ENCODE data around the gene FYB1.

FYB1 gene

DNA sequence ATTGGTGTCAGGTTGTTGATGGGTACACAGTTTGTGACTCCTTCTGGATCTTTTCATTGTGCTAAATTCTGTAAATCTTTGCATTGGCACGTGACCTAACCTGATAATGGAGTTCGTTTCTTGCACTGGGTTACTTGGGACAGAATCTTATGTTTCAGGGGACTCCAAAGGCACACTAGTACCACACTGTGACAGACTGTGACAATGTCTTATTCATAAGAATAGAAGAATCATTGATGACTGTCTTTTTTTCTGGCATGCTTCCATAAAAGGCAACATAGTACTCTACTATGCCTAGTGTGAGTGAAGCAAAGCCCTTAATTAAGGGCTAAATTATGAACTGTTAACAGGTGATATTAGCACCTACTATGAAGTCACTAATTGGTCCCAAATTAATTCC is 109.8 kb downstream of the FYB1 start:
- H3K36me3 ChIP-seq (ENCODE audit: control insufficient read depth, insufficient read depth, low read length): no peaks in the 10 kb centered on the region
- no peaks in the 10 kb centered on the region for H3K27me3 ChIP-seq (ENCODE audit: control insufficient read depth, insufficient read depth, low read length)
- H3K9me3 ChIP-seq (ENCODE audit: control insufficient read depth, insufficient read depth, low read depth, low read length): no peaks in the 10 kb centered on the region
- no peaks in the 10 kb centered on the region for H3K4me1 ChIP-seq (ENCODE audit: control insufficient read depth, insufficient read depth, low read length)
- no peak overlapping the region for H3K4me3 ChIP-seq (ENCODE audit: low read depth, low read length)
- H3K9ac ChIP-seq (ENCODE audit: low read length): no peak overlapping the region
- H3K27ac ChIP-seq (ENCODE audit: low read depth, low read length): no peak overlapping the region

DNA sequence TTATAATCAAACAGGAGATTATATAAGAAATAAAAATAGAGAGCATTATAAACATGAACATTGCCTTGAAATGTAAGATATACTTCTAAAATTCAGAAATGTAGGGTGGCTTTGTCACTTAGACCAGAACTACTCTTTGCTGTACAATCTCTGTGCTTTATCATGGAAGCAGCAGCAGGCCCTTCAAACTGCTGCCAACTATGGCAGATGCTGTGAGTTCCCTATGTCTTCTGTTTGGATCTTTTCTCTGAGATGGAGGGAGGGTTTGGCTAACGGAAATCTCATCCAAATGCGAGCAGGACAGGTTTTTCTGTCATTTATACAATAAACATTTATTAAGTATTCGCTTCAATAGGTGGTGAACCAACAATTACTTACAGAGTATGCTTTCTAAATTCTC is 110.4 kb downstream of the FYB1 start:
- no peaks in the 10 kb centered on the region for H3K4me1 ChIP-seq (ENCODE audit: control insufficient read depth, insufficient read depth, low read length)
- no peak overlapping the region for H3K27ac ChIP-seq (ENCODE audit: low read depth, low read length)
- H3K27me3 ChIP-seq (ENCODE audit: control insufficient read depth, insufficient read depth, low read length): no peaks in the 10 kb centered on the region
- H3K36me3 ChIP-seq (ENCODE audit: control insufficient read depth, insufficient read depth, low read length): no peaks in the 10 kb centered on the region
- H3K9ac ChIP-seq (ENCODE audit: low read length): no peak overlapping the region
- H3K9me3 ChIP-seq (ENCODE audit: control insufficient read depth, insufficient read depth, low read depth, low read length): no peaks in the 10 kb centered on the region
- H3K4me3 ChIP-seq (ENCODE audit: low read depth, low read length): no peak overlapping the region

DNA sequence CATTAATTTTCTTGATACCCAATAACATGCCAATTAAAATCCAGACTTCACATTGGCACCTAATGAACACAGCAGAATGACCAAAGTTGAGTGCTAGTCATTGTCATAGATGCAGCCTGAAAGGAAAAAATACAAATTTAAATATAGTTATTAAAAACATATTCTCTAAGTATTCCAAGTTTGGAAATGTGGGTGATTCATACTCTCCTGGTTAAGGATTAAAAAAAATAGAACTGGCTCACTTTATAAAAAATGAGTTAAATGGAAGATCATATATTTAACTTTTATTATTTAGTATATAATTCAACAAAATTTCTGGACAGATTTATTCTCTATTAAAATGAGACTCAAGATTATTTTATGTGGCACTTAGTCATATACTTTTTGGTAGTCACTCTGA is 112.0 kb downstream of the FYB1 start:
- H3K4me1 ChIP-seq (ENCODE audit: control insufficient read depth, insufficient read depth, low read length): 0 out of 2 replicates have a peak, but pooled peaks cover 3% of the 10 kb centered on the region
- H3K36me3 ChIP-seq (ENCODE audit: control insufficient read depth, insufficient read depth, low read length): no peaks in the 10 kb centered on the region
- H3K27ac ChIP-seq (ENCODE audit: low read depth, low read length): no peak overlapping the region
- H3K9me3 ChIP-seq (ENCODE audit: control insufficient read depth, insufficient read depth, low read depth, low read length): no peaks in the 10 kb centered on the region
- H3K9ac ChIP-seq (ENCODE audit: low read length): no peak overlapping the region
- no peaks in the 10 kb centered on the region for H3K27me3 ChIP-seq (ENCODE audit: control insufficient read depth, insufficient read depth, low read length)
- H3K4me3 ChIP-seq (ENCODE audit: low read depth, low read length): no peak overlapping the region

DNA sequence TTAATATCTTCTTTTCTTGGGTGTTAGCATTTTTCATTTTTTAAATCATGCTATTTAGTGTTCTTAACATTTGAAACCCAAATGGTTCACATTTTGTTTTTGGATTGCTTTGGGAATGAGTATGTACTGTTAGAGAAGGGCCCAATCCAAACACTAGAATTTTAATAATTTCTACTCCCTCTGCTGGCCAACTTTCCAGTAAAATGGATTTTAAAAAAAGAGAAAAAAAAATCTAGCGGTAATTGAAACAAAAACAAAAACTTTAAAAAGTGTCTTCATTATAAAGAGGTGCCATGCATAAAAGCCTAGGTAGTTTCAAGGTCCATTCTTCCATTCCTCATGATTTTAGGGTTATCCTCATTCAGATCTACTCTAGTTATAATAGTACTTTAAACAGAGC is 113.0 kb downstream of the FYB1 start:
- no peaks in the 10 kb centered on the region for H3K27me3 ChIP-seq (ENCODE audit: control insufficient read depth, insufficient read depth, low read length)
- H3K9ac ChIP-seq (ENCODE audit: low read length): no peak overlapping the region
- H3K36me3 ChIP-seq (ENCODE audit: control insufficient read depth, insufficient read depth, low read length): no peaks in the 10 kb centered on the region
- H3K4me3 ChIP-seq (ENCODE audit: low read depth, low read length): no peak overlapping the region
- H3K4me1 ChIP-seq (ENCODE audit: control insufficient read depth, insufficient read depth, low read length): 0 out of 2 replicates have a peak, but pooled peaks cover 3% of the 10 kb centered on the region
- H3K27ac ChIP-seq (ENCODE audit: low read depth, low read length): no peak overlapping the region
- H3K9me3 ChIP-seq (ENCODE audit: control insufficient read depth, insufficient read depth, low read depth, low read length): no peaks in the 10 kb centered on the region

DNA sequence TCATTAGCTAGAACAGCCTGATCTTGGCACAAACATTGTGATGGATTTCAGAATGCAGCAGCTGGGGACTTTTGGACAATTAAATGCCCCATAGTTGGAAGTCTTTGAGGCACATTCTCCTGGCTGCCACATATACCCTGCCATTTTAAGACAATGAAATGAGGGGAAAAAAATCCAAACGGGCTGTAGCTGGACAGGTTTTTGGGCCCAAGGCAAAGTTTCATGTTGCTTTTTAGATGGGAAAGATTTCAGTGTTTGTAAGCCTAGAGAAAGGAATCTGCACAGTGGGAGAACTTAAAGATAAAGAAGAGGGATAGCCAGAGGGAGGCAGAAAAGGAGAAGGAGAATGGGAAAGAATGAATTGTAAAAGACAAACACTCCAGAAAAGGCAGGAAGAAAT is 115.1 kb downstream of the FYB1 start:
- no peaks in the 10 kb centered on the region for H3K36me3 ChIP-seq (ENCODE audit: control insufficient read depth, insufficient read depth, low read length)
- no peak overlapping the region for H3K27ac ChIP-seq (ENCODE audit: low read depth, low read length)
- no peaks in the 10 kb centered on the region for H3K9me3 ChIP-seq (ENCODE audit: control insufficient read depth, insufficient read depth, low read depth, low read length)
- no peaks in the 10 kb centered on the region for H3K27me3 ChIP-seq (ENCODE audit: control insufficient read depth, insufficient read depth, low read length)
- H3K4me3 ChIP-seq (ENCODE audit: low read depth, low read length): no peak overlapping the region
- no peak overlapping the region for H3K9ac ChIP-seq (ENCODE audit: low read length)
- H3K4me1 ChIP-seq (ENCODE audit: control insufficient read depth, insufficient read depth, low read length): 0 out of 2 replicates have a peak, but pooled peaks cover 3% of the 10 kb centered on the region

DNA sequence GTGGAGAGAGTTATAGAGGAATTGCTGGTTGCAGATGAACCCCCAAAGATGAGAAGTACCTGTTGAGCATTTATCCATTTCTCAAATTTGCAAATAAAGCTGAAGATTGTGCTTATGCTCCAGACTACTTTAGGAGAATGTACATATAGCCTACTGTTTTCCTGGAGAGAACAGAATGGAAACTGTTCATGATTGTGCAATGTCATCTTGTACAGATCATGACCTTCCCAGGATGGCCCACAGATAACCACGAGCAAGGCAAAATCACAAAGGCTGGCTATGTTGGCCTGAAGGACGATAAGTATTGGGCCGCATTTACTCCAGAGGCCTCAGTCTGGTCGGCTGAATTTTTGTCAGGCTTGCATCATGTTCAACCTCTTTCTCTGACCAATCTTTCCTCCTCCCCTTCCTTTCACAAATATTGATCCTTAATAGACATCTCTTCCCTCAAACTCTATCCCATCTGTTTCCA is 116.6 kb downstream of the FYB1 start:
- H3K4me3 ChIP-seq (ENCODE audit: low read depth, low read length): no peak overlapping the region
- H3K27ac ChIP-seq (ENCODE audit: low read depth, low read length): no peak overlapping the region
- H3K9ac ChIP-seq (ENCODE audit: low read length): no peak overlapping the region
- no peaks in the 10 kb centered on the region for H3K36me3 ChIP-seq (ENCODE audit: control insufficient read depth, insufficient read depth, low read length)
- H3K9me3 ChIP-seq (ENCODE audit: control insufficient read depth, insufficient read depth, low read depth, low read length): no peaks in the 10 kb centered on the region
- no peaks in the 10 kb centered on the region for H3K27me3 ChIP-seq (ENCODE audit: control insufficient read depth, insufficient read depth, low read length)
- H3K4me1 ChIP-seq (ENCODE audit: control insufficient read depth, insufficient read depth, low read length): 0 out of 2 replicates have a peak, but pooled peaks cover 3% of the 10 kb centered on the region

DNA sequence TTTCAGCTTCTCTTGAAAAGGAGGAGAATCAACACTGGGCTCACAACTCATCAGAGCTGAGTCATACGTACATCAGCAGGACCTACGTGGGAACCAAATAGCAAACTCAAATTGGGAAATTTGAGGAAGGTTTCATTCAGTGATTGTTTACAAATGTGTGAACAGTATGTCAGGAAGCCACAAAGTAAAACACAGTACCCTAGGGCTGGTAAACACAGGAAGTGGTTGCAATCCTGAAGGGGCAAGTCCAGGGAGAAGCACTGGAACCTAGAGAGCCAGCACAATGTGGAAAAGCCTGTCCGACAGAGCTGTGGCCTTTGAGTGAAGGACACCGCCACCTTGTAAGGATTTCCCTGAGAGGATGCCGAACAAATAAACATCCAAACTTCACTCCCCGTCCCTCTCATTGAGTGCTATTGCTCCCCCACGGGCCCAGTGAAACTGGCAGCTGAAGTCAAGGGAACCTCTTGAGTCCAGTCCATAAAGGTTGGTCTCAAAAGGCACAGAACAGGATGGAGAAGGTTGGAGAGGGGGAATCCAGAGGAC is 118.4 kb downstream of the FYB1 start:
- H3K4me1 ChIP-seq (ENCODE audit: control insufficient read depth, insufficient read depth, low read length): 0 out of 2 replicates have a peak, but pooled peaks cover 3% of the 10 kb centered on the region
- H3K4me3 ChIP-seq (ENCODE audit: low read depth, low read length): no peak overlapping the region
- H3K9me3 ChIP-seq (ENCODE audit: control insufficient read depth, insufficient read depth, low read depth, low read length): no peaks in the 10 kb centered on the region
- H3K36me3 ChIP-seq (ENCODE audit: control insufficient read depth, insufficient read depth, low read length): no peaks in the 10 kb centered on the region
- H3K27me3 ChIP-seq (ENCODE audit: control insufficient read depth, insufficient read depth, low read length): no peaks in the 10 kb centered on the region
- H3K9ac ChIP-seq (ENCODE audit: low read length): no peak overlapping the region
- H3K27ac ChIP-seq (ENCODE audit: low read depth, low read length): no peak overlapping the region

DNA sequence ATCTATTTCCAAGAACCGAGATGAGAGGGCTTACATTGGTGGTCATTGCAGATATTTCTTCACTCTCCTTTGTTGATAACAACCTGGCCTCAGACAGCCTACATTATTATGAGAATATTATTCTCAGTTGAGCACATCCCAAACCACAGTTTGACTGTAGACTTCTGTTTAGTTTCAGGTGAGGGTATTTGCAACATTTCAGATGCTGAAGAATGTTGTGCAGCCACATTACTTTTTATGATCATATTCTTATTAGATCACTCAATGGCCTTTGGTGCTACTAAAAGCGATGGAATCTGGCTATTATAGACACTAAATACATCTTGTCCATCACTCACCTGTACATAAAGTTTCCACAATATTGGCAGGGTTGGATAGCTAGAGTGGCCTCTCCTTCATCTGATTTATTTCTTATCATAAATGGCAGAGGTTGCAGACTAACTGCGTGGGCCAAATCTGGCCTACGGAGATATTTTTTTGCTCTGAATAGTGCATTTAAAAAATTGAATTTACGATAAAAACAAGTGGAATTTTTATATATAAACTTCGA is 119.0 kb downstream of the FYB1 start:
- Histone ChIP-seq H3K4me1 (ENCODE audit: control insufficient read depth, insufficient read depth, low read length) (0 out of 2 replicates have a peak, but pooled peaks cover 3% of the 10 kb centered on the region), H3K36me3 (ENCODE audit: control insufficient read depth, insufficient read depth, low read length) (no peaks in the 10 kb centered on the region), H3K9ac (ENCODE audit: low read length) (no peak overlapping the region), H3K4me3 (ENCODE audit: low read depth, low read length) (no peak overlapping the region), H3K27me3 (ENCODE audit: control insufficient read depth, insufficient read depth, low read length) (no peaks in the 10 kb centered on the region), H3K27ac (ENCODE audit: low read depth, low read length) (no peak overlapping the region), H3K9me3 (ENCODE audit: control insufficient read depth, insufficient read depth, low read depth, low read length) (no peaks in the 10 kb centered on the region)

DNA sequence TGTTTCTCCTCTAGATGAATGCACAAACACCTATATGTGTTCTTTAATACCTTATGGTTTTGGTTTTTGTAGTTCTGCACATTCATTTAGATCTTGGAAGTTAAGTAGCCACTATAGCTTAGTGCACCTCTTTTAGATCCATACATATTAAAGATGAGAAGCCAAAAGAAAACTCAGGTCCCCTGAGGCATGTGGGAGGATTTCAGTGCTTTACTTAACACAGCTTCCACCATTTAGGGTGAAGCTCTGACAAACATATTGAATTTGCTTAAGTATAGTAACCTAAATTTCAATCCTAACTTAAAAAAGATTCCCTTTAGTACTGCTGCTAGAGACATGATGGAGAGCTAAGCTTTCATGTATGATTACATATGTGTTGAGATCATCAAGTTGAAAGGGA is 119.5 kb downstream of the FYB1 start:
- H3K27ac ChIP-seq (ENCODE audit: low read depth, low read length): no peak overlapping the region
- no peaks in the 10 kb centered on the region for H3K27me3 ChIP-seq (ENCODE audit: control insufficient read depth, insufficient read depth, low read length)
- no peak overlapping the region for H3K4me3 ChIP-seq (ENCODE audit: low read depth, low read length)
- H3K9ac ChIP-seq (ENCODE audit: low read length): no peak overlapping the region
- H3K4me1 ChIP-seq (ENCODE audit: control insufficient read depth, insufficient read depth, low read length): 0 out of 2 replicates have a peak, but pooled peaks cover 3% of the 10 kb centered on the region
- no peaks in the 10 kb centered on the region for H3K36me3 ChIP-seq (ENCODE audit: control insufficient read depth, insufficient read depth, low read length)
- H3K9me3 ChIP-seq (ENCODE audit: control insufficient read depth, insufficient read depth, low read depth, low read length): no peaks in the 10 kb centered on the region

DNA sequence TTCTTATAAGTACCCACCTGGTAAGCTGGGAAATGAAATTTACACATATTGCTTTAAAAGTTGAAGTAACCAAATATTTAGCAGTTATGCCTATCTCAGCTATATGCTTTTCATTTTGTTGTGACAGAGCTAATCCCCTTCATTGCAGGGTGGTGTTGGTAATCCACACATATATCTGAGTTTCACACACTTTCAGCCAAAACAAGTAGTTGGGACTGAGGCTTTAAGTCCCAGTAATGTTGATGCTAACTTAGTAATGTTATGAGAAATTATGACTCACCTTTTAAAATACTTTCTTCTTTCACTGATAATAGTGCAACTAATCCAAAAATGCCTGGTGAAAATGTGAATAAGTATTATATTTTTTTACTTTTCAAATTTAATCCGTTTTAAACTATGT is 126.0 kb downstream of the FYB1 start:
- Histone ChIP-seq H3K4me1 (ENCODE audit: control insufficient read depth, insufficient read depth, low read length) (no peaks in the 10 kb centered on the region), H3K27me3 (ENCODE audit: control insufficient read depth, insufficient read depth, low read length) (no peaks in the 10 kb centered on the region), H3K9ac (ENCODE audit: low read length) (no peak overlapping the region), H3K9me3 (ENCODE audit: control insufficient read depth, insufficient read depth, low read depth, low read length) (no peaks in the 10 kb centered on the region; the same call in 1 of the 2 replicates), H3K36me3 (ENCODE audit: control insufficient read depth, insufficient read depth, low read length) (no peaks in the 10 kb centered on the region), H3K4me3 (ENCODE audit: low read depth, low read length) (no peak overlapping the region), H3K27ac (ENCODE audit: low read depth, low read length) (no peak overlapping the region)

DNA sequence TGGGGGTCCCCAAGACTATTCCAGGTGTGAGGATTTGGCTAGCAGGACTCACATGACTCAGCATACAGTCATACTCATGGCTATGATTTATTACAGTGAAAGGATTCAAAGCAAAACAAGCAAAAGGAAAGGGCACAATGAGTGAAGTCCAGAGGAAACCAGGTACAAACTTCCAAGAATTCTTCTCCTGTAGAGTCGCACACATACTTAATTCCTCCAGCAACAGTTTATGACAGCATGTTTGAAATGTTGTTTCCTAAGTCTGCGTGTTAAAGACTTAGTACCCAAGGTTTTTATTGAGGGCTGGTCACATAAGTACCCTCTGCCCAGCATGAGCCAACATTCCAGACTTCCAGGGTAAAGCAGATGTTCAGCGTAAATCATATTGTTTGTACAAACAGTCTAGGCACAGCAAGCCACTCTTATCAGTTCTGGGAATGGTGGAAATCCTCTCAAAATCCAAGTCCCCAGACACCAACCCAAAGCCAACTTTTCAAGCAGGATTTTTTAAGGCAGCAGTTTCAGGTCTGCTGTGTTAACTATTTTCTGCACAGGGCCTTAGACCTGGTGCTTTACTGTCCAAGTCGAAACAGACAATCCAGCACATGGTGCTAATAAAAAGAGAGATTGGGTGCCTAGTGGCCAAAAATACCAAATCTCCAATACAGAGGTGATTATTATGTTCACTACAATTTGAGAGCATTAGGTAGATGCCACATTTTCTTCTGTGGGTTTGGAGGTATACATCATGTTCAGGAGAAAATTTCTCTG is 126.6 kb downstream of the FYB1 start:
- H3K4me3 ChIP-seq (ENCODE audit: low read depth, low read length): no peak overlapping the region
- no peaks in the 10 kb centered on the region for H3K36me3 ChIP-seq (ENCODE audit: control insufficient read depth, insufficient read depth, low read length)
- H3K4me1 ChIP-seq (ENCODE audit: control insufficient read depth, insufficient read depth, low read length): no peaks in the 10 kb centered on the region
- H3K27ac ChIP-seq (ENCODE audit: low read depth, low read length): no peak overlapping the region
- H3K27me3 ChIP-seq (ENCODE audit: control insufficient read depth, insufficient read depth, low read length): no peaks in the 10 kb centered on the region
- no peaks in the 10 kb centered on the region; the same call in 1 of the 2 replicates for H3K9me3 ChIP-seq (ENCODE audit: control insufficient read depth, insufficient read depth, low read depth, low read length)
- H3K9ac ChIP-seq (ENCODE audit: low read length): no peak overlapping the region

Data from HUES6 (cell line).